Suppressor macrophage treated with lipopolysaccharide for 4 hours (primary cell): ENCODE data around the gene CCDC175.

Experiments
- DNase-seq: peaks from one replicate; pipeline ENCODE4 v3.0.0-alpha.2; 2020

CCDC175 gene

DNA sequence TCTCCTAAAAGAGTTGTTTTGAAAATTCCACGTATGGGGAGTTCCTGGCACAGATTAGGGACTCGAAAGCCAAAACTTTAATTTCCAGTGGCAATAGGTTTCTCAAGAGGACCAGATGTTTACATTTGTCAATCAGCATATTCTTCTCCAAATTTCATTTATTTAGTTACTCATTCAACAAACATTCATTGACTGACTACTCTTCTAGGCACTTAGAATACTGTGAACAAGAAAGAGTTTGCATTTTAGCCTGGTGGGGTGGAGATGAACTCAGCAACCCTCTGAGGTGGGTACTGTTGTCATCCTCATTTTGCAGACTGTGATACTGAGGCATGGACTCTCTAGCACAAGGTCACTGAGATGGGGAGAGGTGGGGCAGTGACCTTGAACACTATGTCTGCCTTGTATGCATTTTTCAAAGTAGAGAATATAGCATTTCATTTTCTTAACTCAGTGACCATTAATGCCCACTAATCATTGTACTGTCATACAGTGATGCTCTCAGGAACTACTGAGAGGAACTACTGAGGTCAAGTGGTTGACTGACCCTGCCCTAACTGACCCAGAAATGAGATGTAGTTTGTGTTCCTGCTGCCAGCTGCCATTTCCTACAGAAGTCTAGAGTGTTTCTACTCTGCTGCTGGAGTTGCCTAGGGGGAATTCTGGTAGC lies 94.6 kb downstream of the CCDC175 start:
- DNase-seq = peak; percentile 33

- no peak for DNase-seq
Observed at GRCh38 chr14:59481407-59481806, 95.2 kb downstream of the CCDC175 start.

- DNase-seq = no peak
Observed at GRCh38 chr14:59480166-59480565, 96.4 kb downstream of the CCDC175 start.

DNA sequence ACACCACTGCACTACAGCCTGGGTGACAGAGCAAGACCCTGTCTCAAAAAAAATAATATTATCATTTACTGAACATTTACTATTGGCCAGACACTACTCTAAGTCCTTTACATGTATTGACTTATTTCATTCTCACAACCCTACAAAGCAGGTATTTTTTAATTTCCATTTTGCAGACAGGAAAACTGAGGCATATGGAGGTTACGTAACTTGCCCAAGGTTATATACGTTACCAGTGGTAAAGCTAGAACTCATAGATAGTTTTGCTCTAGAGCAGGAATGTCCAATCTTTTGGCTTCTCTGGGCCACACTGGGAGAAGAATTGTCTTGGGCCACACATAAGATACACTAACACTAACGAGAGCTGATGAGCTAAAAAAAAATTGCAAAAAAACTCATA lies 98.1 kb downstream of the CCDC175 start:
- DNase-seq = no peak

GRCh38 chr14:59475709-59476108 lies 100.9 kb downstream of the CCDC175 start:
- DNase-seq = no peak

- DNase-seq = no peak
Observed at GRCh38 chr14:59474172-59474571, 102.4 kb downstream of the CCDC175 start.

- DNase-seq = no peak
Observed at GRCh38 chr14:59465316-59466135, 111.1 kb downstream of the CCDC175 start, which contains the start of gene GPR135. Gene GPR135 (minus strand): TSS chr14:59465380. CDS start chr14:59465226, 154 bp downstream.

- DNase-seq = peak; percentile 30
Observed at GRCh38 chr14:59464486-59465315, 111.9 kb downstream of the CCDC175 start.

DNA sequence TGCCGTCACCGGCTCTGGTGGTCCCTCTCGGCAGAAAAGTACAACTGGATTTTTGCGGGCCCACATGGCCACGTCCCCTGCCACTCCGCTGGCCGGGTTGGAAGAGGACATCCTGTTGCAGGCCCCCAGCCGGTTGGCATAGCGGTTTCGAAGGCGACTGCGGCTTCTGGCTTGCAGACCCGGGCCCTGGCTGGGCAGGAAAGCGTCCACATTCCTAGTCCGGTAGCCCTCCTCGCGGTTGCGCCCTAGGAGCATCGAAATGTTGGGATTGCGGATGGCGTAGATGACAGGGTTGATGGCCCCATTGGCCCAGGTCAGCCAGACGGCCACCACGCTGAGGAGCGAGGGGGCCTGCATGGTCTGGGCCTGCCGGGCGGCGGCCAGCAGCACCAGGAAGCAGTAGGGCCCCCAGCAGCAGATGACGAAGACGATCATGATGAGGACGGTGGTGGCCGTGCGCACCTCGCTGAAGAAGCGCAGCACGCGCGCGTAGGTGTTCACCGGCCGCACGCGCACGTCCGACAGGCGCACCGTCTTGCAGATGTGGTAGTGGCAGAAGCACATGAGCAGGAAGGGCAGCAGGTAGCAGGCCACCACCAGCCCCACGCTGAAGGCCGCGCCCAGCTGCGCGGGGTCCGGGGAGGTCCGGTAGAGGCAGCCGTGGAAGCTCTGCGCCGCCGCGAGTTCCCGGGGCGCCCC lies 112.7 kb downstream of the CCDC175 start:
- no peak for DNase-seq

DNA sequence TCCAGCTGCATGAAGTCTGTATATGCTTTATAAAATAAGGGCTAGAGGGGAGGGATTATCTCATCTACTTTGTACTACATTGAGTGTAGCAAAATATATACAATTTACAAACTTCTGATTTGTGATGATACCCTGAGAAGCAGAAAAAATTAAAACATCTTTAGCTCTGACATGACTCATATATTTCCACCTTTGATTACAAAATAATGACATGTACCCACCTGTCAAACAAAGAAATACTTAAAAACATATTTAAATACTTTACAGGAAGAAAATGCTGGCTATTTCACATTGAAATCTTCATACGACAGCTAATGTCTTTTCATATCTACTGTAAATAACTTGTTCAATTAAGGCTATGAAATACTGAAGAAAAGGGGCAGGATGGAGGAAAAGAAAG lies 114.7 kb downstream of the CCDC175 start:
- no peak for DNase-seq

DNA sequence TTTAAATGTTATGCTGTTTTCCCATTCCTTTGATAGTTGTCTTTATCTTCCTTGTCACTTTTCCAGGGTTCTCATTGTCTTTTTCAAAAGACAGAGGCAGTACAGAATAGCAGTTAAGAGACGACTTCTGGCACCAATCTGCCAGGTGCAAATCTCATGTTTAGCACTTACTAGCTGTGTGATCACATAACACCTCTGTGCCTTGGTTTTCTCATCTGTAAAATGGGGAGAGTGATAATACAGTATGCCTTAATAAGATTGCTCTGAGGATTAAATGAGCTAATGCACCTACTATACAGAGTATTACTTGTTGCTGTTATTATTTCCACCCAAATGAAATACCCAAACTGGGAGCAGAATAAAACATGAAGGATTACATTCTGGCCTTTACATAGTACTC lies 116.2 kb downstream of the CCDC175 start:
- DNase-seq = no peak

GRCh38 chr14:59458486-59458885 lies 118.1 kb downstream of the CCDC175 start:
- no peak for DNase-seq

GRCh38 chr14:59455411-59455810 lies 121.2 kb downstream of the CCDC175 start:
- no peak for DNase-seq
